ENCODE measurements around the gene SDSL.

Gene SDSL

DNA sequence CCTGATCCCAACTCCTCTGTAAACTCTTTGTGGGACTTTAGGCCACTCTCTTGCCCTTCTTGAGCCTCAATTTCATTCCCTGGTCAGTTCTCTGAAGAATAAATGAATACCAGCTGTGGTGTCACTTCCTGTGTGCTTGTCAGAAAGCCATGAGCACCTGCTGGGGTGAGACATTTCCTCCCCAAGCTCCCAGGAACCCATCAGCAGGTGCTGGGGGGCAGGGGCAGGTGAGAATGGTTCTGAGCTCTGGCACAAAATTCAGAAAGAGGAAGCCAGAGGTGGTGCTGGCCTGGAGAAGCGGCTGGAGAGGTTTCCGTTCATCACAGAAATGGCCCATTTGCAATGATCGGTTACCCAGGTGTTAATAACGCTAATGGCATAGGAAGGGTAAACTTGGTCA is 34.6 kb downstream of the SDSL start:
- Histone ChIP-seq H3K79me2 (ENCODE audit: insufficient read depth, low read length) (no peaks in the 10 kb centered on the region), H3K9ac (ENCODE audit: low read depth, low read length, poor library complexity, severe bottlenecking) (no peak overlapping the region), H3K4me3 (ENCODE audit: low read length, poor library complexity, severe bottlenecking) (no peak overlapping the region), H3F3A (ENCODE audit: low read depth) (no peaks in the 10 kb centered on the region), H3K36me3 (ENCODE audit: insufficient read depth, low read length) (no peaks in the 10 kb centered on the region), H2AFZ (ENCODE audit: low read length) (no peak overlapping the region), H4K20me1 (ENCODE audit: insufficient read depth, low read length, poor library complexity, severe bottlenecking) (no peaks in the 10 kb centered on the region), H3K4me1 (ENCODE audit: insufficient read depth, low read length, poor library complexity, severe bottlenecking) (no peaks in the 10 kb centered on the region), H3K9me2 (replicated peaks; ENCODE audit: low read depth, low read length) (no peaks in the 10 kb centered on the region), H3K27me3 (ENCODE audit: insufficient read depth, low read length, poor library complexity, severe bottlenecking) (no peaks in the 10 kb centered on the region), H3K9me3 (ENCODE audit: insufficient read depth, low read depth, low read length) (no peaks in the 10 kb centered on the region), H3K4me2 (ENCODE audit: low read depth, low read length, poor library complexity, severe bottlenecking) (no peak overlapping the region)
- TF ChIP-seq EZH2phosphoT487 (IDR thresholded peaks at IDR 0.05; ENCODE audit: borderline replicate concordance) = no peak
- TF ChIP-seq, protein P1, sequence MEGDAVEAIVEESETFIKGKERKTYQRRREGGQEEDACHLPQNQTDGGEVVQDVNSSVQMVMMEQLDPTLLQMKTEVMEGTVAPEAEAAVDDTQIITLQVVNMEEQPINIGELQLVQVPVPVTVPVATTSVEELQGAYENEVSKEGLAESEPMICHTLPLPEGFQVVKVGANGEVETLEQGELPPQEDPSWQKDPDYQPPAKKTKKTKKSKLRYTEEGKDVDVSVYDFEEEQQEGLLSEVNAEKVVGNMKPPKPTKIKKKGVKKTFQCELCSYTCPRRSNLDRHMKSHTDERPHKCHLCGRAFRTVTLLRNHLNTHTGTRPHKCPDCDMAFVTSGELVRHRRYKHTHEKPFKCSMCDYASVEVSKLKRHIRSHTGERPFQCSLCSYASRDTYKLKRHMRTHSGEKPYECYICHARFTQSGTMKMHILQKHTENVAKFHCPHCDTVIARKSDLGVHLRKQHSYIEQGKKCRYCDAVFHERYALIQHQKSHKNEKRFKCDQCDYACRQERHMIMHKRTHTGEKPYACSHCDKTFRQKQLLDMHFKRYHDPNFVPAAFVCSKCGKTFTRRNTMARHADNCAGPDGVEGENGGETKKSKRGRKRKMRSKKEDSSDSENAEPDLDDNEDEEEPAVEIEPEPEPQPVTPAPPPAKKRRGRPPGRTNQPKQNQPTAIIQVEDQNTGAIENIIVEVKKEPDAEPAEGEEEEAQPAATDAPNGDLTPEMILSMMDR (conservative IDR thresholded peaks at IDR 0.05; ENCODE audit: low read length) = no peak

- Histone ChIP-seq H2AFZ (ENCODE audit: low read length) (no peak overlapping the region), H3K4me1 (ENCODE audit: insufficient read depth, low read length, poor library complexity, severe bottlenecking) (no peaks in the 10 kb centered on the region), H3F3A (ENCODE audit: low read depth) (no peaks in the 10 kb centered on the region), H3K79me2 (ENCODE audit: insufficient read depth, low read length) (no peaks in the 10 kb centered on the region), H3K9ac (ENCODE audit: low read depth, low read length, poor library complexity, severe bottlenecking) (no peak overlapping the region), H3K4me3 (ENCODE audit: low read length, poor library complexity, severe bottlenecking) (no peak overlapping the region), H4K20me1 (ENCODE audit: insufficient read depth, low read length, poor library complexity, severe bottlenecking) (peaks cover 2% of the 10 kb centered on the region), H3K9me3 (ENCODE audit: insufficient read depth, low read depth, low read length) (no peaks in the 10 kb centered on the region), H3K27me3 (ENCODE audit: insufficient read depth, low read length, poor library complexity, severe bottlenecking) (no peaks in the 10 kb centered on the region), H3K36me3 (ENCODE audit: insufficient read depth, low read length) (no peaks in the 10 kb centered on the region), H3K4me2 (ENCODE audit: low read depth, low read length, poor library complexity, severe bottlenecking) (no peak overlapping the region), H3K9me2 (replicated peaks; ENCODE audit: low read depth, low read length) (no peaks in the 10 kb centered on the region)
- TF ChIP-seq EZH2phosphoT487 (IDR thresholded peaks at IDR 0.05; ENCODE audit: borderline replicate concordance) = no peak
- TF ChIP-seq, protein P1 (conservative IDR thresholded peaks at IDR 0.05; ENCODE audit: low read length) = no peak
Measured at GRCh38 chr12:113457185-113457584, 35.0 kb downstream of the SDSL start.

- no peak overlapping the region for H2AFZ ChIP-seq (ENCODE audit: low read length)
- H3K79me2 ChIP-seq (ENCODE audit: insufficient read depth, low read length) = no peaks in the 10 kb centered on the region
- H3K27me3 ChIP-seq (ENCODE audit: insufficient read depth, low read length, poor library complexity, severe bottlenecking) = no peaks in the 10 kb centered on the region
- H3F3A ChIP-seq (ENCODE audit: low read depth) = no peaks in the 10 kb centered on the region
- TF ChIP-seq, protein P1 (conservative IDR thresholded peaks at IDR 0.05; ENCODE audit: low read length) = no peak
- no peak for TF ChIP-seq EZH2phosphoT487 (IDR thresholded peaks at IDR 0.05; ENCODE audit: borderline replicate concordance)
- no peaks in the 10 kb centered on the region for H3K4me1 ChIP-seq (ENCODE audit: insufficient read depth, low read length, poor library complexity, severe bottlenecking)
- no peaks in the 10 kb centered on the region for H3K9me3 ChIP-seq (ENCODE audit: insufficient read depth, low read depth, low read length)
- H3K4me2 ChIP-seq (ENCODE audit: low read depth, low read length, poor library complexity, severe bottlenecking) = no peak overlapping the region
- H3K9me2 ChIP-seq (replicated peaks; ENCODE audit: low read depth, low read length) = no peaks in the 10 kb centered on the region
- H3K36me3 ChIP-seq (ENCODE audit: insufficient read depth, low read length) = no peaks in the 10 kb centered on the region
- H3K9ac ChIP-seq (ENCODE audit: low read depth, low read length, poor library complexity, severe bottlenecking) = no peak overlapping the region
- peaks cover 3% of the 10 kb centered on the region for H4K20me1 ChIP-seq (ENCODE audit: insufficient read depth, low read length, poor library complexity, severe bottlenecking)
- H3K4me3 ChIP-seq (ENCODE audit: low read length, poor library complexity, severe bottlenecking) = no peak overlapping the region
Measured at GRCh38 chr12:113457710-113458109, 35.5 kb downstream of the SDSL start.

Measured in Loucy (cell line).